ENCODE results near the gene SLX4IP. TPM values are rescaled to one million over a fixed set of nuclear protein-coding genes. Genes with fewer than 3 reads are reported as not detected.

Gene SLX4IP
- total and polyA plus RNA-seq, 4 donors: 1.2 to 9.5 (median 4.3) TPM

DNA sequence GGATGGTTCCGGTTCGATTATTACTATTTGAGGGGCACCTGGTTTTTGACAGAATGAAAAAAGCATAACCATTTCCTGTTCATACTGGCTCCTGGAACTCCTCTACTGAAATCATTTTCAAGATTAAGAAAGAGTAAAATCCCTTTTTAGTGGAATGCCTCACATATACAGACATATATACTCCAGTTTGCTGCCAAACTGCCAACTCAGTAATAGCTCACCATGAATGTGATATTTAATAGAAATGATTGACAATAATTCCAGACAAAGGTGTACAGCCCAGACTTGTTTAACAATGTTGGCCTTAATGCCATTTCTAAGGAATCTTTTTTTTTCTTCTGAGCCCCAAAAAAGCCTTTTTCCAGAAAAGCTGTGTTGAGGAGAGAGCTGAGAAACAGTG, 145.6 kb downstream of the SLX4IP start:
- no peak overlapping the region for H3K9ac ChIP-seq (ENCODE audit: insufficient read depth in 1 of 2, low read length in 2 of 2)
- H3K36me3 ChIP-seq (ENCODE audit: control insufficient read depth in 4 of 4, insufficient read depth in 4 of 4, low read length in 4 of 4): no peaks in the 10 kb centered on the region
- H3K4me3 ChIP-seq: no peak overlapping the region
- no peaks in the 10 kb centered on the region for H3K27me3 ChIP-seq (ENCODE audit: control insufficient read depth in 3 of 3, insufficient read depth in 3 of 3, low read length in 2 of 3)
- no peak for DNase-seq
- H3K4me1 ChIP-seq (ENCODE audit: control insufficient read depth in 5 of 5, insufficient read depth in 5 of 5, low read length in 5 of 5): peaks cover 0 to 11% (median 0%) of the 10 kb centered on the region in 5 donors
- H3K27ac ChIP-seq (ENCODE audit: low read depth in 1 of 2, low read length in 1 of 2): no peak overlapping the region
- ATAC-seq (ENCODE audit: insufficient read depth, low FRiP score): no peak
- WGBS, 2 donors: 95 to 100% methylated on average over 2 of the region's 2 CpGs
- no peak for TF ChIP-seq CTCF (IDR thresholded peaks at IDR 0.05; ENCODE audit: control extremely low read depth, extremely low read depth)
- H3K9me3 ChIP-seq (ENCODE audit: control insufficient read depth in 4 of 4, insufficient read depth in 3 of 4, low read length in 3 of 4): no peaks in the 10 kb centered on the region

DNA sequence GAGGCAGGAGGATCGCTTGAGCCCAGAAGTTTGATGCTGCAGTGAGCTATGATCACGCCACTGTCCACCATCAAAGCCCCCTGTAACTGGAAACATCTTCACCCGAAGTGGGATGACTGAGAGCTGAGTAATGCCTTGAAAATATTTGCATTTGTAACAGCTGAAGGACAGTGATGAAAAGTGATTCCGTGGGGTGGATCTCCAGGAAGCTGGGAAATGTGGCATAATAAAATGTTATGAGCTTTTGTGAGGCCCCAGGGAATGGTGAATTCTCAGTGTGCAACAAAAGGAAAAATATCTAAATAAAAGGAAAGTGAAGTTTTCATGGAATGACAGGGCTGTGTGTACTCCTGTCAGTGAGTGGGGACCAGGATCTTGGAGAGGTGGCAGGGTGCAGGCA, 146.7 kb downstream of the SLX4IP start:
- Histone ChIP-seq H3K9ac (ENCODE audit: insufficient read depth in 1 of 2, low read length in 2 of 2) (no peak overlapping the region), H3K36me3 (ENCODE audit: control insufficient read depth in 4 of 4, insufficient read depth in 4 of 4, low read length in 4 of 4) (no peaks in the 10 kb centered on the region), H3K9me3 (ENCODE audit: control insufficient read depth in 4 of 4, insufficient read depth in 3 of 4, low read length in 3 of 4) (no peaks in the 10 kb centered on the region), H3K4me1 (ENCODE audit: control insufficient read depth in 5 of 5, insufficient read depth in 5 of 5, low read length in 5 of 5) (peaks cover 0 to 11% (median 0%) of the 10 kb centered on the region in 5 donors), H3K27me3 (ENCODE audit: control insufficient read depth in 3 of 3, insufficient read depth in 3 of 3, low read length in 2 of 3) (no peaks in the 10 kb centered on the region), H3K4me3 (no peak overlapping the region), H3K27ac (ENCODE audit: low read depth in 1 of 2, low read length in 1 of 2) (no peak overlapping the region)
- DNase-seq: no peak
- WGBS, 2 donors: 65 to 74% methylated on average over 4 of the region's 4 CpGs
- TF ChIP-seq CTCF (IDR thresholded peaks at IDR 0.05; ENCODE audit: control extremely low read depth, extremely low read depth): no peak
- no peak for ATAC-seq (ENCODE audit: insufficient read depth, low FRiP score)

- TF ChIP-seq CTCF (IDR thresholded peaks at IDR 0.05; ENCODE audit: control extremely low read depth, extremely low read depth): no peak
- no peak for ATAC-seq (ENCODE audit: insufficient read depth, low FRiP score)
Measured at GRCh38 chr20:10584371-10584770, 149.3 kb downstream of the SLX4IP start.

DNA sequence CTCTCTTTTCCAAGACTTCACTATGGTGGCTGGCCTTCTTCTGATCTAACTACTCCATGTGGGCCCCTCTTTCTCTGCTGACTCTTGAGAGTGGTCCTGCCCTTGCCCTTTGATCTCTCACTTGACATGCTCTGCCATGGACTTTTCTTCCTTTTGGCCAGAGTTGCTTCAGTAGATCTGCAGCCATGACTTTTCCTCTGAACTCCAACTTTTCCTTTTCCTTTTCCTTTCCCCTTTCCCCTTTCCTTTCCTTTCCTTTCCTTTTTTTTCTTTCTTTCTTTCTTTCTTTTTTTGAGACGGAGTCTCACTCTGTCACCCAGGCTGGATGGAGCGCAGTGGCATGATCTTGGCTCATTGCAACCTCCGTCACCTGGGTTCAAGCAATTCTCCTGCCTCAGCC, 150.2 kb downstream of the SLX4IP start:
- Histone ChIP-seq H3K9me3 (ENCODE audit: control insufficient read depth in 4 of 4, insufficient read depth in 3 of 4, low read length in 3 of 4) (no peaks in the 10 kb centered on the region), H3K4me1 (ENCODE audit: control insufficient read depth in 5 of 5, insufficient read depth in 5 of 5, low read length in 5 of 5) (peaks cover 0 to 11% (median 0%) of the 10 kb centered on the region in 5 donors), H3K27ac (ENCODE audit: low read depth in 1 of 2, low read length in 1 of 2) (no peak overlapping the region), H3K27me3 (ENCODE audit: control insufficient read depth in 3 of 3, insufficient read depth in 3 of 3, low read length in 2 of 3) (no peaks in the 10 kb centered on the region), H3K36me3 (ENCODE audit: control insufficient read depth in 4 of 4, insufficient read depth in 4 of 4, low read length in 4 of 4) (no peaks in the 10 kb centered on the region), H3K9ac (ENCODE audit: insufficient read depth in 1 of 2, low read length in 2 of 2) (no peak overlapping the region), H3K4me3 (no peak overlapping the region)
- WGBS, 2 donors: 98% methylated on average over 3 of the region's 3 CpGs
- DNase-seq: no peak
- no peak for ATAC-seq (ENCODE audit: insufficient read depth, low FRiP score)
- no peak for TF ChIP-seq CTCF (IDR thresholded peaks at IDR 0.05; ENCODE audit: control extremely low read depth, extremely low read depth)

More at GRCh38 chr20:10584371-10584770, 149.3 kb downstream of the SLX4IP start:
- Histone ChIP-seq H3K4me1 (ENCODE audit: control insufficient read depth in 5 of 5, insufficient read depth in 5 of 5, low read length in 5 of 5) (peaks cover 0 to 11% (median 0%) of the 10 kb centered on the region in 5 donors), H3K36me3 (ENCODE audit: control insufficient read depth in 4 of 4, insufficient read depth in 4 of 4, low read length in 4 of 4) (no peaks in the 10 kb centered on the region), H3K27me3 (ENCODE audit: control insufficient read depth in 3 of 3, insufficient read depth in 3 of 3, low read length in 2 of 3) (no peaks in the 10 kb centered on the region), H3K4me3 (no peak overlapping the region), H3K9ac (ENCODE audit: insufficient read depth in 1 of 2, low read length in 2 of 2) (no peak overlapping the region), H3K27ac (ENCODE audit: low read depth in 1 of 2, low read length in 1 of 2) (no peak overlapping the region), H3K9me3 (ENCODE audit: control insufficient read depth in 4 of 4, insufficient read depth in 3 of 4, low read length in 3 of 4) (no peaks in the 10 kb centered on the region)
- no peak for DNase-seq
